ENCODE results near the gene UQCRH.

DNA sequence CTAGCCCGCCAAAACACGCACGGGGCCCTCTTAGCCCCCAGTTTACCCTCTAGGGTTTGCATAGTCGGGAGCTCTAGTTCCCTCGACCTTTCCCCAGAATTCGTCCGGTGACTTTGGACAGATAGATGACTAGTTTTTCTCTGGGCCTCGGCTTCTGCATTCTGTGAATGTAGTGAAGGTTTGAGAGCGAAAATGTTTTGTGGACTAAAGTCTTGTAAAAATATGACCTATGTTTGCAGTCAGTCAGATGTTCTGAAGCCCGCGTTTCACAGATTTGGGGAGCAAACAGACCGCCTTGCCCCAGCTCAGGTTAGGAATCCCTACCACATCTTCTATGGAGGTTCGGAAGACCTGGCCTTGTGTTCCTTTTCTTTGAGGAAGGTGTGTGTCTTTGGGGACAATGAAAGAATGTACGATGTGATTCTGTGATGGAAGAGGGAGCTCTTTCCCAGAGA is 401 bp downstream of the UQCRH start:
- TF ChIP-seq ZSCAN30 (tag by site-specific recombination; IDR thresholded peaks at IDR 0.05) (no peak), ZNF610 (tag by site-specific recombination; IDR thresholded peaks at IDR 0.05; ENCODE audit: borderline replicate concordance) (no peak), ZFP37 (tag by site-specific recombination; IDR thresholded peaks at IDR 0.05) (no peak), ZNF76 (tag by site-specific recombination; IDR thresholded peaks at IDR 0.05; ENCODE audit: borderline replicate concordance, low read depth) (no peak), PRDM1 (tag by site-specific recombination; IDR thresholded peaks at IDR 0.05) (no peak), ZBTB10 (tag by site-specific recombination; IDR thresholded peaks at IDR 0.05) (no peak), ZNF501 (tag by site-specific recombination; IDR thresholded peaks at IDR 0.05) (no peak), ZNF223 (tag by site-specific recombination; IDR thresholded peaks at IDR 0.05) (no peak)
- TF ChIP-seq, protein P1, sequence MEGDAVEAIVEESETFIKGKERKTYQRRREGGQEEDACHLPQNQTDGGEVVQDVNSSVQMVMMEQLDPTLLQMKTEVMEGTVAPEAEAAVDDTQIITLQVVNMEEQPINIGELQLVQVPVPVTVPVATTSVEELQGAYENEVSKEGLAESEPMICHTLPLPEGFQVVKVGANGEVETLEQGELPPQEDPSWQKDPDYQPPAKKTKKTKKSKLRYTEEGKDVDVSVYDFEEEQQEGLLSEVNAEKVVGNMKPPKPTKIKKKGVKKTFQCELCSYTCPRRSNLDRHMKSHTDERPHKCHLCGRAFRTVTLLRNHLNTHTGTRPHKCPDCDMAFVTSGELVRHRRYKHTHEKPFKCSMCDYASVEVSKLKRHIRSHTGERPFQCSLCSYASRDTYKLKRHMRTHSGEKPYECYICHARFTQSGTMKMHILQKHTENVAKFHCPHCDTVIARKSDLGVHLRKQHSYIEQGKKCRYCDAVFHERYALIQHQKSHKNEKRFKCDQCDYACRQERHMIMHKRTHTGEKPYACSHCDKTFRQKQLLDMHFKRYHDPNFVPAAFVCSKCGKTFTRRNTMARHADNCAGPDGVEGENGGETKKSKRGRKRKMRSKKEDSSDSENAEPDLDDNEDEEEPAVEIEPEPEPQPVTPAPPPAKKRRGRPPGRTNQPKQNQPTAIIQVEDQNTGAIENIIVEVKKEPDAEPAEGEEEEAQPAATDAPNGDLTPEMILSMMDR (tag by site-specific recombination; IDR thresholded peaks at IDR 0.05): no peak
